Tibial artery (tissue), 4 donors: Measurements from ENCODE around the gene BRIP1.

ENCODE experiments used
- DNase-seq, 2 donors: peaks; one replicate each; pipeline ENCODE4 v3.0.0-alpha.2; 2019
- H3K27ac ChIP-seq, 2 donors: fragments of 200-600 bp; sonication (generic) in 1 of 2; 1 replicate in 1 of 2; 2 replicates in 1 of 2; pipeline ENCODE4 v1.5.1; 2018 to 2019; ENCODE audit warnings: mild to moderate bottlenecking in 1 of 2
- H3K27me3 ChIP-seq, 2 donors: fragments of 200-600 bp; sonication (generic) in 1 of 2; one replicate each; pipeline versions ENCODE4 v1.5.1 to v1.6.0; 2016 to 2019
- H3K36me3 ChIP-seq, 3 donors: fragments of 200-600 bp; sonication (generic) in 2 of 3; one replicate each; pipeline ENCODE4 v1.5.1; 2016 to 2019; ENCODE audit warnings: mild to moderate bottlenecking in 2 of 3
- H3K4me1 ChIP-seq, 4 donors: fragments of 200-600 bp; sonication (generic) in 2 of 4; 1 replicate in 3 of 4; 2 replicates in 1 of 4; pipeline ENCODE4 v1.5.1; 2016 to 2019
- H3K4me3 ChIP-seq, 2 donors: fragments of 200-600 bp; sonication (generic) in 1 of 2; 1 replicate in 1 of 2; 2 replicates in 1 of 2; pipeline ENCODE4 v1.5.1; 2018 to 2019; ENCODE audit warnings: mild to moderate bottlenecking in 2 of 2
- H3K9me3 ChIP-seq, 3 donors: fragments of 200-600 bp; sonication (generic) in 1 of 3; one replicate each; pipeline ENCODE4 v1.5.1; 2016 to 2019
- CTCF ChIP-seq, 2 experiments: fragments of 200-600 bp in 1 of 2; fragments of 450-650 bp in 1 of 2; IDR thresholded peaks; one replicate each; pipeline ENCODE4 v1.5.1; 2017 to 2019; ENCODE audit warnings: antibody characterized with exemption in 2 of 2, mild to moderate bottlenecking in 1 of 2, moderate library complexity in 1 of 2
- intact Hi-C: fragments of 100-400 bp; cut with DNase I; formaldehyde crosslinking; loops from one replicate; pipeline ENCODE4 v1.15.0; 2023; ENCODE audit warnings: low total_unique reads

Gene BRIP1

GRCh38 chr17:61738249-61738648 is 125.1 kb downstream of the BRIP1 start:
- no peaks in the 10 kb centered on the region for H3K36me3 ChIP-seq
- H3K4me1 ChIP-seq, result no peaks in the 10 kb centered on the region
- H3K27ac ChIP-seq, result no peak overlapping the region
- H3K27me3 ChIP-seq, result no peaks in the 10 kb centered on the region
- no peak for TF ChIP-seq CTCF (IDR thresholded peaks at IDR 0.05)
- no peak overlapping the region for H3K4me3 ChIP-seq
- peaks cover 0 to 6% (median 0%) of the 10 kb centered on the region in 3 donors for H3K9me3 ChIP-seq
- no peak for DNase-seq
- intact Hi-C loops, result no loop called here

GRCh38 chr17:61737820-61738219 is 125.5 kb downstream of the BRIP1 start:
- no peak for DNase-seq
- H3K9me3 ChIP-seq, result peaks cover 0 to 6% (median 0%) of the 10 kb centered on the region in 3 donors
- H3K36me3 ChIP-seq, result no peaks in the 10 kb centered on the region
- TF ChIP-seq CTCF (IDR thresholded peaks at IDR 0.05), result no peak
- no peaks in the 10 kb centered on the region for H3K4me1 ChIP-seq
- H3K27ac ChIP-seq, result no peak overlapping the region
- no peak overlapping the region for H3K4me3 ChIP-seq
- intact Hi-C loops, result no loop called here
- H3K27me3 ChIP-seq, result no peaks in the 10 kb centered on the region

- no peak for DNase-seq
- no peak for TF ChIP-seq CTCF (IDR thresholded peaks at IDR 0.05)
- Histone ChIP-seq H3K4me1 (no peaks in the 10 kb centered on the region), H3K27ac (no peak overlapping the region), H3K36me3 (no peaks in the 10 kb centered on the region), H3K9me3 (no peaks in the 10 kb centered on the region), H3K27me3 (no peaks in the 10 kb centered on the region), H3K4me3 (no peak overlapping the region)
- intact Hi-C loops, result no loop called here
Measured at GRCh38 chr17:61736438-61736837, 126.9 kb downstream of the BRIP1 start.

- H3K36me3 ChIP-seq, result no peaks in the 10 kb centered on the region
- intact Hi-C loops, result no loop called here
- no peaks in the 10 kb centered on the region for H3K4me1 ChIP-seq
- no peak overlapping the region for H3K27ac ChIP-seq
- H3K27me3 ChIP-seq, result no peaks in the 10 kb centered on the region
- no peaks in the 10 kb centered on the region for H3K9me3 ChIP-seq
- no peak for DNase-seq
- no peak overlapping the region for H3K4me3 ChIP-seq
- no peak for TF ChIP-seq CTCF (IDR thresholded peaks at IDR 0.05)
Measured at GRCh38 chr17:61735807-61736206, 127.5 kb downstream of the BRIP1 start.

- DNase-seq, result no peak
- no peaks in the 10 kb centered on the region for H3K36me3 ChIP-seq
- no peak overlapping the region for H3K4me3 ChIP-seq
- intact Hi-C loops, result no loop called here
- H3K27me3 ChIP-seq, result no peaks in the 10 kb centered on the region
- no peaks in the 10 kb centered on the region for H3K9me3 ChIP-seq
- no peak for TF ChIP-seq CTCF (IDR thresholded peaks at IDR 0.05)
- H3K4me1 ChIP-seq, result no peaks in the 10 kb centered on the region
- H3K27ac ChIP-seq, result no peak overlapping the region
Measured at GRCh38 chr17:61734466-61734865, 128.9 kb downstream of the BRIP1 start.

GRCh38 chr17:61734012-61734411 is 129.3 kb downstream of the BRIP1 start:
- Histone ChIP-seq H3K4me1 (no peaks in the 10 kb centered on the region), H3K27ac (no peak overlapping the region), H3K9me3 (no peaks in the 10 kb centered on the region), H3K36me3 (no peaks in the 10 kb centered on the region), H3K27me3 (no peaks in the 10 kb centered on the region), H3K4me3 (no peak overlapping the region)
- intact Hi-C loops, result no loop called here
- TF ChIP-seq CTCF (IDR thresholded peaks at IDR 0.05), result no peak
- no peak for DNase-seq
